ENCODE data around the gene TBC1D17.

DNA sequence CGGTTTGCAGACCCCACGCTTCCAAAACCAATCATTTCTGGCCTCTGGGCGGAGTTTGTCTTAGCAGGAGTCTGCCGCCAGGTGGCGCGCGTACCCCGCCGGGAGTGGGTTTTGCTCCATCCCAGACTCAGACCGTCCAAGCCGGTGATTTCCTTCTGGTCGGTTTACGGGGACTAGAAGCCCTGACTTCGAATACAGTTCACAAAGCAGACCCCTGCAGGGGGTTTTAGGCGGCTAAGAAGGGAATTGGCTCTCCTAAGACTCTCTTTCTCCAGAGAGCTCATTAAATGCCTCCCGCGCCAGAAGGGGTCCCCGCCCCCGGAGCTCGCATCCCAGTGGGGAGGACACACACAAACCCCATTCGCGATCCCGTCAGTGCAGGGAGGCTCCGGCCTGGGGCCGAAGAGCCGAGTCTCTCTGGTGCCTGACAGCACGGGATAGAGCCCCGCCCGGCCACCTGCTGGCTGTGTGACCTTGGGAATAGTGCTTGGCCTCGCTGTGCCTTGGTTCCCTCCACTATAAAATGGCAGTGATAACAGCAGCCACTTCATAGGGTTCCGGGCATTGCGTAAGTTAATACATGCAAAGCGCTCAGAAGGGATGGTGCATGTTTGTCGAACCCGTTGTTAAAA, 60.4 kb downstream of the TBC1D17 start:
- peak; percentile 84 to 96 (median 92) for TF ChIP-seq CTCF (IDR thresholded peaks at IDR 0.05 in 8 of 11, conservative IDR thresholded peaks at IDR 0.05 in 3 of 11)
- TF ChIP-seq POLR2A (IDR thresholded peaks at IDR 0.05), result no peak
- TF ChIP-seq POLR2AphosphoS5 (IDR thresholded peaks at IDR 0.05), result peak; percentile 51 to 79 (median 64)
